SU-DHL-6 (cell line): ENCODE results near the gene GJC2.

ENCODE experiments used
- H2AFZ ChIP-seq: fragments of 200-600 bp; sonication (generic); 2 replicates; pipeline ENCODE4 v1.6.1; 2014; ENCODE audit warnings: low read depth, mild to moderate bottlenecking, moderate library complexity, mixed read lengths, antibody characterized with exemption, low read length; ENCODE audit not compliant: severe bottlenecking
- H3F3A ChIP-seq: fragments of 200-600 bp; shearing (Covaris generic); 2 replicates; pipeline ENCODE4 v1.6.0; 2016; ENCODE audit warnings: antibody characterized with exemption, mild to moderate bottlenecking; ENCODE audit not compliant: insufficient read depth
- H3K27ac ChIP-seq: fragments of 200-600 bp; sonication (generic); 2 replicates; pipeline ENCODE4 v1.5.1; 2016; ENCODE audit warnings: low read depth, mild to moderate bottlenecking, low read length, moderate library complexity, mixed read lengths
- H3K27me3 ChIP-seq: fragments of 200-600 bp; sonication (generic), shearing (Covaris generic); 2 replicates; pipeline ENCODE4 v1.6.0; 2014; ENCODE audit warnings: mild to moderate bottlenecking, low read length
- H3K36me3 ChIP-seq: fragments of 200-600 bp; sonication (generic); 2 replicates; pipeline ENCODE4 v1.6.1; 2014; ENCODE audit warnings: mild to moderate bottlenecking, low read length, mixed read lengths
- H3K4me2 ChIP-seq: fragments of 300-600, 200-600 bp; shearing (Covaris generic), sonication (generic); 2 replicates; pipeline ENCODE4 v1.6.0; 2014; ENCODE audit warnings: low read length, low read depth, mild to moderate bottlenecking; ENCODE audit not compliant: poor library complexity, severe bottlenecking
- H3K4me3 ChIP-seq: fragments of 200-600 bp; sonication (generic); 2 replicates; pipeline ENCODE4 v1.5.1; 2014; ENCODE audit warnings: antibody characterized with exemption, low read length, mild to moderate bottlenecking, mixed read lengths; ENCODE audit not compliant: insufficient read depth, poor library complexity, severe bottlenecking
- H3K79me2 ChIP-seq: fragments of 200-600 bp; sonication (generic); 2 replicates; pipeline ENCODE4 v1.6.1; 2014; ENCODE audit warnings: mild to moderate bottlenecking, low read length, moderate library complexity; ENCODE audit not compliant: insufficient read depth
- H3K9ac ChIP-seq: fragments of 200-600 bp; sonication (generic); 2 replicates; pipeline ENCODE4 v1.7.0; 2014; ENCODE audit warnings: mild to moderate bottlenecking, low read length
- H3K9me2 ChIP-seq: fragments of 200-600 bp; sonication (generic); replicated peaks from 2 replicates; pipeline ENCODE4 v1.6.1; 2014; ENCODE audit warnings: low read length; ENCODE audit not compliant: insufficient read depth
- H3K9me3 ChIP-seq: fragments of 200-600 bp; sonication (generic); 2 replicates; pipeline ENCODE4 v1.6.1; 2014; ENCODE audit warnings: low read length, mixed read lengths; ENCODE audit not compliant: insufficient read depth
- H4K20me1 ChIP-seq: fragments of 200-600 bp; sonication (generic); 2 replicates; pipeline ENCODE4 v1.6.1; 2014; ENCODE audit warnings: low read depth, mild to moderate bottlenecking, antibody characterized with exemption, low read length, moderate library complexity, mixed read lengths
- CTCF ChIP-seq: fragments of 200-600 bp; sonication (generic); IDR thresholded peaks from one replicate; pipeline ENCODE4 v1.5.1; 2017; ENCODE audit warnings: antibody characterized with exemption, mild to moderate bottlenecking, low read length, moderate library complexity; ENCODE audit not compliant: insufficient read depth, poor library complexity, severe bottlenecking
- EZH2phosphoT487 ChIP-seq: fragments of 200-600 bp; sonication (generic), shearing (Covaris generic); conservative IDR thresholded peaks from 2 replicates; pipeline ENCODE4 v1.6.1; 2018; ENCODE audit warnings: mild to moderate bottlenecking, antibody characterized with exemption, low read length, moderate library complexity, mixed read lengths

Gene GJC2

GRCh38 chr1:228117335-228117734, 32.4 kb upstream of the GJC2 start:
- no peaks in the 10 kb centered on the region for H3K9me2 ChIP-seq
- no peak overlapping the region for H3K9ac ChIP-seq
- no peak overlapping the region for H3K27ac ChIP-seq
- TF ChIP-seq CTCF (no peak), EZH2phosphoT487 (no peak)
- H3F3A ChIP-seq, result no peaks in the 10 kb centered on the region
- no peak overlapping the region for H3K4me2 ChIP-seq
- H3K4me3 ChIP-seq, result no peak overlapping the region
- no peaks in the 10 kb centered on the region for H3K79me2 ChIP-seq
- H2AFZ ChIP-seq, result no peak overlapping the region
- no peaks in the 10 kb centered on the region for H4K20me1 ChIP-seq
- peaks cover 11% of the 10 kb centered on the region; the same call in 1 of the 2 replicates for H3K9me3 ChIP-seq
- no peaks in the 10 kb centered on the region for H3K36me3 ChIP-seq
- no peaks in the 10 kb centered on the region for H3K27me3 ChIP-seq

- Histone ChIP-seq H3K4me2 (no peak overlapping the region), H3K9me2 (no peaks in the 10 kb centered on the region), H3K9me3 (peaks cover 11% of the 10 kb centered on the region; the same call in 1 of the 2 replicates), H3K4me3 (no peak overlapping the region), H3F3A (no peaks in the 10 kb centered on the region), H3K79me2 (no peaks in the 10 kb centered on the region), H3K27me3 (no peaks in the 10 kb centered on the region), H3K36me3 (no peaks in the 10 kb centered on the region), H3K27ac (no peak overlapping the region), H2AFZ (no peak overlapping the region), H3K9ac (no peak overlapping the region), H4K20me1 (no peaks in the 10 kb centered on the region)
- no peak for TF ChIP-seq CTCF
- TF ChIP-seq EZH2phosphoT487, result no peak
These were observed 31.7 kb upstream of the GJC2 start for GRCh38 chr1:228118040-228118439.

- H3K4me3 ChIP-seq, result no peak overlapping the region
- H3K4me2 ChIP-seq, result no peak overlapping the region
- H4K20me1 ChIP-seq, result no peaks in the 10 kb centered on the region
- no peak for TF ChIP-seq EZH2phosphoT487
- TF ChIP-seq CTCF, result no peak
- no peaks in the 10 kb centered on the region for H3K27me3 ChIP-seq
- no peaks in the 10 kb centered on the region for H3F3A ChIP-seq
- no peaks in the 10 kb centered on the region for H3K79me2 ChIP-seq
- no peak overlapping the region for H3K27ac ChIP-seq
- H2AFZ ChIP-seq, result no peak overlapping the region
- H3K36me3 ChIP-seq, result no peaks in the 10 kb centered on the region
- no peaks in the 10 kb centered on the region for H3K9me2 ChIP-seq
- H3K9ac ChIP-seq, result no peak overlapping the region
- H3K9me3 ChIP-seq, result peaks cover 11% of the 10 kb centered on the region; the same call in 1 of the 2 replicates
These were observed 29.4 kb upstream of the GJC2 start for GRCh38 chr1:228120351-228120750.
